ENCODE data around the gene HAPSTR1.

DNA sequence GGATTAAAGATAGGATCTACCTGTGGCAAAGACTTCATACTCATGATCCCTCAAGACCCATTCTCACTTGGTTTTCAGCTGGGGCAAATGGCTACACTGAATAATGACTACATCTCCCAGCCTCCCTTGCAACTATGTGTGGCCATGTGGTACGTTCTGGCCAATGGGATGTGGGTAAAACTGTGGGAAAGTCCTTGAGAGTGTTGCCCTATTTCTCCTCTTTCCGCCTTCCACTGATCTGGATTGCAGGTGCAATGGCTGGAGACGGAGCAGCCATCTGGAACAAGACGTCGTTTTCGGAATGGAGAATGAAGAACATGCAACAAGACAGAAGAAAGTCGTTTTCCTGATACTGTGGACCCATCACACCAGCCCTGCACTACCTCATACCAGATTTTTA is 48.5 kb downstream of the HAPSTR1 start:
- TF ChIP-seq, protein P1, sequence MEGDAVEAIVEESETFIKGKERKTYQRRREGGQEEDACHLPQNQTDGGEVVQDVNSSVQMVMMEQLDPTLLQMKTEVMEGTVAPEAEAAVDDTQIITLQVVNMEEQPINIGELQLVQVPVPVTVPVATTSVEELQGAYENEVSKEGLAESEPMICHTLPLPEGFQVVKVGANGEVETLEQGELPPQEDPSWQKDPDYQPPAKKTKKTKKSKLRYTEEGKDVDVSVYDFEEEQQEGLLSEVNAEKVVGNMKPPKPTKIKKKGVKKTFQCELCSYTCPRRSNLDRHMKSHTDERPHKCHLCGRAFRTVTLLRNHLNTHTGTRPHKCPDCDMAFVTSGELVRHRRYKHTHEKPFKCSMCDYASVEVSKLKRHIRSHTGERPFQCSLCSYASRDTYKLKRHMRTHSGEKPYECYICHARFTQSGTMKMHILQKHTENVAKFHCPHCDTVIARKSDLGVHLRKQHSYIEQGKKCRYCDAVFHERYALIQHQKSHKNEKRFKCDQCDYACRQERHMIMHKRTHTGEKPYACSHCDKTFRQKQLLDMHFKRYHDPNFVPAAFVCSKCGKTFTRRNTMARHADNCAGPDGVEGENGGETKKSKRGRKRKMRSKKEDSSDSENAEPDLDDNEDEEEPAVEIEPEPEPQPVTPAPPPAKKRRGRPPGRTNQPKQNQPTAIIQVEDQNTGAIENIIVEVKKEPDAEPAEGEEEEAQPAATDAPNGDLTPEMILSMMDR (conservative IDR thresholded peaks at IDR 0.05) = no peak
- no peak for TF ChIP-seq EZH2 (IDR thresholded peaks at IDR 0.05; ENCODE audit: low read depth)

Measured in PC-9 (cell line).